ENCODE results near the gene GARIN5B. TPM values are rescaled to one million over a fixed set of nuclear protein-coding genes. Genes with fewer than 3 reads are reported as not detected.

GARIN5B gene
- total and polyA plus RNA-seq, 2 of the 13 experiments (the other 11 are each of a cell fraction or from before 2014, with no cell fraction given) = not detected

DNA sequence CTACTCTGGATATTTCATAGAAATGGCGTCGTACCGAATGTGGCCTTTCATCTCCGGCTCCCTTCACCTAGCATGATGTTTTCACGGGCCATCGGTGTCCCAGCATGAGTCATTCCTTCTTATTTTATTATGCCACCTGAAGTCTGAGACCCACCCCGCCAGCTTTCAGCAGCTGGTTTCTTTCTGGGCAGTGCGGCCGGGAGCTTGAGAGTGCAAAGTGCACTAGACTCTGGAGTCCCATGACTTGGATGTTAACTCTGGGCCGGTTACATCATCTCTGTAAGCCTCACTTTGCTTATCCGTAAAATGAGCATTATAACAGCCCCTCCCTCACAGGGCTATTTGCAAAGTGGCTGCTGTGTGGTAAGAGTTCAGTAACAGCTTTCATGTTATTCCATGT is 29.2 kb downstream of the GARIN5B start (continued):
- TF ChIP-seq, protein P1, sequence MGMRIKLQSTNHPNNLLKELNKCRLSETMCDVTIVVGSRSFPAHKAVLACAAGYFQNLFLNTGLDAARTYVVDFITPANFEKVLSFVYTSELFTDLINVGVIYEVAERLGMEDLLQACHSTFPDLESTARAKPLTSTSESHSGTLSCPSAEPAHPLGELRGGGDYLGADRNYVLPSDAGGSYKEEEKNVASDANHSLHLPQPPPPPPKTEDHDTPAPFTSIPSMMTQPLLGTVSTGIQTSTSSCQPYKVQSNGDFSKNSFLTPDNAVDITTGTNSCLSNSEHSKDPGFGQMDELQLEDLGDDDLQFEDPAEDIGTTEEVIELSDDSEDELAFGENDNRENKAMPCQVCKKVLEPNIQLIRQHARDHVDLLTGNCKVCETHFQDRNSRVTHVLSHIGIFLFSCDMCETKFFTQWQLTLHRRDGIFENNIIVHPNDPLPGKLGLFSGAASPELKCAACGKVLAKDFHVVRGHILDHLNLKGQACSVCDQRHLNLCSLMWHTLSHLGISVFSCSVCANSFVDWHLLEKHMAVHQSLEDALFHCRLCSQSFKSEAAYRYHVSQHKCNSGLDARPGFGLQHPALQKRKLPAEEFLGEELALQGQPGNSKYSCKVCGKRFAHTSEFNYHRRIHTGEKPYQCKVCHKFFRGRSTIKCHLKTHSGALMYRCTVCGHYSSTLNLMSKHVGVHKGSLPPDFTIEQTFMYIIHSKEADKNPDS (CRISPR knock-in tag; IDR thresholded peaks at IDR 0.05) = no peak
- TF ChIP-seq NFYC (CRISPR knock-in tag; IDR thresholded peaks at IDR 0.05) = no peak
- TF ChIP-seq, protein P2, sequence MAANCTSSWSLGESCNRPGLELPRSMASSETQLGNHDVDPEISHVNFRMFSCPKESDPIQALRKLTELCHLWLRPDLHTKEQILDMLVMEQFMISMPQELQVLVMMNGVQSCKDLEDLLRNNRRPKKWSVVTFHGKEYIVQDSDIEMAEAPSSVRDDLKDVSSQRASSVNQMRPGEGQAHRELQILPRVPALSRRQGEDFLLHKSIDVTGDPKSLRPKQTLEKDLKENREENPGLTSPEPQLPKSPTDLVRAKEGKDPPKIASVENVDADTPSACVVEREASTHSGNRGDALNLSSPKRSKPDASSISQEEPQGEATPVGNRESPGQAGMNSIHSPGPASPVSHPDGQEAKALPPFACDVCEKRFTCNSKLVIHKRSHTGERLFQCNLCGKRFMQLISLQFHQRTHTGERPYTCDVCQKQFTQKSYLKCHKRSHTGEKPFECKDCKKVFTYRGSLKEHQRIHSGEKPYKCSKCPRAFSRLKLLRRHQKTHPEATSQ (CRISPR knock-in tag; IDR thresholded peaks at IDR 0.05; ENCODE audit: borderline replicate concordance) = 0 out of 2 replicates have a peak, but pooled peaks have one; percentile 61
- TF ChIP-seq, protein P3, sequence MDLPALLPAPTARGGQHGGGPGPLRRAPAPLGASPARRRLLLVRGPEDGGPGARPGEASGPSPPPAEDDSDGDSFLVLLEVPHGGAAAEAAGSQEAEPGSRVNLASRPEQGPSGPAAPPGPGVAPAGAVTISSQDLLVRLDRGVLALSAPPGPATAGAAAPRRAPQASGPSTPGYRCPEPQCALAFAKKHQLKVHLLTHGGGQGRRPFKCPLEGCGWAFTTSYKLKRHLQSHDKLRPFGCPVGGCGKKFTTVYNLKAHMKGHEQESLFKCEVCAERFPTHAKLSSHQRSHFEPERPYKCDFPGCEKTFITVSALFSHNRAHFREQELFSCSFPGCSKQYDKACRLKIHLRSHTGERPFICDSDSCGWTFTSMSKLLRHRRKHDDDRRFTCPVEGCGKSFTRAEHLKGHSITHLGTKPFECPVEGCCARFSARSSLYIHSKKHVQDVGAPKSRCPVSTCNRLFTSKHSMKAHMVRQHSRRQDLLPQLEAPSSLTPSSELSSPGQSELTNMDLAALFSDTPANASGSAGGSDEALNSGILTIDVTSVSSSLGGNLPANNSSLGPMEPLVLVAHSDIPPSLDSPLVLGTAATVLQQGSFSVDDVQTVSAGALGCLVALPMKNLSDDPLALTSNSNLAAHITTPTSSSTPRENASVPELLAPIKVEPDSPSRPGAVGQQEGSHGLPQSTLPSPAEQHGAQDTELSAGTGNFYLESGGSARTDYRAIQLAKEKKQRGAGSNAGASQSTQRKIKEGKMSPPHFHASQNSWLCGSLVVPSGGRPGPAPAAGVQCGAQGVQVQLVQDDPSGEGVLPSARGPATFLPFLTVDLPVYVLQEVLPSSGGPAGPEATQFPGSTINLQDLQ (CRISPR knock-in tag; IDR thresholded peaks at IDR 0.05) = no peak
- TF ChIP-seq RFX3 (CRISPR knock-in tag; IDR thresholded peaks at IDR 0.05) = no peak
- TF ChIP-seq NAIF1 (CRISPR knock-in tag; IDR thresholded peaks at IDR 0.05; ENCODE audit: borderline replicate concordance) = no peak
- TF ChIP-seq SPEN (CRISPR knock-in tag; IDR thresholded peaks at IDR 0.05; ENCODE audit: low read depth) = peak; percentile 62
- peak; percentile 92 for TF ChIP-seq RCOR2 (CRISPR knock-in tag; IDR thresholded peaks at IDR 0.05)
- no peak for TF ChIP-seq ZNF550 (CRISPR knock-in tag; IDR thresholded peaks at IDR 0.05; ENCODE audit: borderline replicate concordance)
- no peak for TF ChIP-seq ZNF839 (CRISPR knock-in tag; IDR thresholded peaks at IDR 0.05; ENCODE audit: borderline replicate concordance)
- no peak for TF ChIP-seq ZNF296 (CRISPR knock-in tag; conservative IDR thresholded peaks at IDR 0.05)
- no peak for TF ChIP-seq ZKSCAN5 (CRISPR knock-in tag; IDR thresholded peaks at IDR 0.05)
- TF ChIP-seq RBFOX2 (IDR thresholded peaks at IDR 0.05; ENCODE audit: low read depth, low read length) = 0 out of 2 replicates have a peak, but pooled peaks have one; percentile 36
- no peak for TF ChIP-seq ZNF570 (CRISPR knock-in tag; IDR thresholded peaks at IDR 0.05; ENCODE audit: borderline replicate concordance)
- peak; percentile 59; the same call in 1 of the 2 replicates for TF ChIP-seq ZNF816 (CRISPR knock-in tag; IDR thresholded peaks at IDR 0.05; ENCODE audit: borderline replicate concordance)
- TF ChIP-seq ZNF430 (CRISPR knock-in tag; IDR thresholded peaks at IDR 0.05) = 0 out of 2 replicates have a peak, but pooled peaks have one; percentile 62
- no peak for TF ChIP-seq ZNF720 (CRISPR knock-in tag; IDR thresholded peaks at IDR 0.05)
- TF ChIP-seq, protein P4, sequence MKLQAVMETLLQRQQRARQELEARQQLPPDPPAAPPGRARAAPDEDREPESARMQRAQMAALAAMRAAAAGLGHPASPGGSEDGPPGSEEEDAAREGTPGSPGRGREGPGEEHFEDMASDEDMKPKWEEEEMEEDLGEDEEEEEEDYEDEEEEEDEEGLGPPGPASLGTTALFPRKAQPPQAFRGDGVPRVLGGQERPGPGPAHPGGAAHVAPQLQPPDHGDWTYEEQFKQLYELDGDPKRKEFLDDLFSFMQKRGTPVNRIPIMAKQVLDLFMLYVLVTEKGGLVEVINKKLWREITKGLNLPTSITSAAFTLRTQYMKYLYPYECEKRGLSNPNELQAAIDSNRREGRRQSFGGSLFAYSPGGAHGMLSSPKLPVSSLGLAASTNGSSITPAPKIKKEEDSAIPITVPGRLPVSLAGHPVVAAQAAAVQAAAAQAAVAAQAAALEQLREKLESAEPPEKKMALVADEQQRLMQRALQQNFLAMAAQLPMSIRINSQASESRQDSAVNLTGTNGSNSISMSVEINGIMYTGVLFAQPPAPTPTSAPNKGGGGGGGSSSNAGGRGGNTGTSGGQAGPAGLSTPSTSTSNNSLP (IDR thresholded peaks at IDR 0.05; ENCODE audit: low read depth, low read length) = peak; percentile 44
- TF ChIP-seq, protein P5, sequence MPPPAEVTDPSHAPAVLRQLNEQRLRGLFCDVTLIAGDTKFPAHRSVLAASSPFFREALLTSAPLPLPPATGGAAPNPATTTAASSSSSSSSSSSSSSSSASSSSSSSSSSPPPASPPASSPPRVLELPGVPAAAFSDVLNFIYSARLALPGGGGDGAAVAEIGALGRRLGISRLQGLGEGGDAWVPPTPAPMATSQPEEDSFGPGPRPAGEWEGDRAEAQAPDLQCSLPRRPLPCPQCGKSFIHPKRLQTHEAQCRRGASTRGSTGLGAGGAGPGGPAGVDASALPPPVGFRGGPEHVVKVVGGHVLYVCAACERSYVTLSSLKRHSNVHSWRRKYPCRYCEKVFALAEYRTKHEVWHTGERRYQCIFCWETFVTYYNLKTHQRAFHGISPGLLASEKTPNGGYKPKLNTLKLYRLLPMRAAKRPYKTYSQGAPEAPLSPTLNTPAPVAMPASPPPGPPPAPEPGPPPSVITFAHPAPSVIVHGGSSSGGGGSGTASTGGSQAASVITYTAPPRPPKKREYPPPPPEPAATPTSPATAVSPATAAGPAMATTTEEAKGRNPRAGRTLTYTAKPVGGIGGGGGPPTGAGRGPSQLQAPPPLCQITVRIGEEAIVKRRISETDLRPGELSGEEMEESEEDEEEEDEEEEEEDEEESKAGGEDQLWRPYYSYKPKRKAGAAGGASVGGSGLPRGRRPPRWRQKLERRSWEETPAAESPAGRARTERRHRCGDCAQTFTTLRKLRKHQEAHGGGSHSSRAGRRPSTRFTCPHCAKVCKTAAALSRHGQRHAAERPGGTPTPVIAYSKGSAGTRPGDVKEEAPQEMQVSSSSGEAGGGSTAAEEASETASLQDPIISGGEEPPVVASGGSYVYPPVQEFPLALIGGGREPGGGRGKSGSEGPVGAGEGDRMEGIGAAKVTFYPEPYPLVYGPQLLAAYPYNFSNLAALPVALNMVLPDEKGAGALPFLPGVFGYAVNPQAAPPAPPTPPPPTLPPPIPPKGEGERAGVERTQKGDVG (CRISPR knock-in tag; IDR thresholded peaks at IDR 0.05; ENCODE audit: borderline replicate concordance) = no peak
